GM10266 (cell line): Measurements from ENCODE around the gene TMPRSS7.
"Not testable (repeated sequence)": the region's sequence is repeated elsewhere in the genome, so short reads cannot be mapped to it uniquely, and the experiment has no call there.

Experiments used
- DNase-seq: peaks from one replicate; pipeline ENCODE4 v3.0.0; 2012; ENCODE audit errors: extremely low spot score
- TF ChIP-seq, protein P1 (sequence below): IDR thresholded peaks from 2 replicates; pipeline ENCODE4 v1.5.1; 2012; ENCODE audit warnings: mild to moderate bottlenecking, low read depth; ENCODE audit not compliant: control insufficient read depth, insufficient read depth; ENCODE audit errors: missing control alignments

TMPRSS7 gene

DNA sequence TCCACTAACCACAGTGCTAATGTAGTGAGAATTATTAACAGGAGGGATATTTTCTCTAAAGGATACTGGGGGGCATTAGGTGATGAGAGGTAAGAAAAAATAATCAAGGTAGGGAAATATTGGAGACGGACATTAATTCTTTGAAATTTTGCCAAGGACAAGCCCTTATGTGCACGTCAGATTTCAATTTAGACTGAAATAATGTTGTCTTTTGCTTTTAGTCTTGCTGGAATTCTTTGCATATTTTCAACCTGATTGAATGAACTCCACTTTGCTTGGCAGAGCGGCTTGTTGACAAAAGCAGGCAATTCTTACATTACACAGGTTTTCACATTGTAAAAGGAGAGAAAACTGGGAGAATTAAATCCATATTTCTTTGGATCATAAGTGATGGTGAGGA, 26.6 kb downstream of the TMPRSS7 start:
- DNase-seq: no peak
- TF ChIP-seq, protein P1, sequence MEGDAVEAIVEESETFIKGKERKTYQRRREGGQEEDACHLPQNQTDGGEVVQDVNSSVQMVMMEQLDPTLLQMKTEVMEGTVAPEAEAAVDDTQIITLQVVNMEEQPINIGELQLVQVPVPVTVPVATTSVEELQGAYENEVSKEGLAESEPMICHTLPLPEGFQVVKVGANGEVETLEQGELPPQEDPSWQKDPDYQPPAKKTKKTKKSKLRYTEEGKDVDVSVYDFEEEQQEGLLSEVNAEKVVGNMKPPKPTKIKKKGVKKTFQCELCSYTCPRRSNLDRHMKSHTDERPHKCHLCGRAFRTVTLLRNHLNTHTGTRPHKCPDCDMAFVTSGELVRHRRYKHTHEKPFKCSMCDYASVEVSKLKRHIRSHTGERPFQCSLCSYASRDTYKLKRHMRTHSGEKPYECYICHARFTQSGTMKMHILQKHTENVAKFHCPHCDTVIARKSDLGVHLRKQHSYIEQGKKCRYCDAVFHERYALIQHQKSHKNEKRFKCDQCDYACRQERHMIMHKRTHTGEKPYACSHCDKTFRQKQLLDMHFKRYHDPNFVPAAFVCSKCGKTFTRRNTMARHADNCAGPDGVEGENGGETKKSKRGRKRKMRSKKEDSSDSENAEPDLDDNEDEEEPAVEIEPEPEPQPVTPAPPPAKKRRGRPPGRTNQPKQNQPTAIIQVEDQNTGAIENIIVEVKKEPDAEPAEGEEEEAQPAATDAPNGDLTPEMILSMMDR: no peak

GRCh38 chr3:112072387-112073060, 38.0 kb downstream of the TMPRSS7 start:
- DNase-seq: not testable (repeated sequence)

DNA sequence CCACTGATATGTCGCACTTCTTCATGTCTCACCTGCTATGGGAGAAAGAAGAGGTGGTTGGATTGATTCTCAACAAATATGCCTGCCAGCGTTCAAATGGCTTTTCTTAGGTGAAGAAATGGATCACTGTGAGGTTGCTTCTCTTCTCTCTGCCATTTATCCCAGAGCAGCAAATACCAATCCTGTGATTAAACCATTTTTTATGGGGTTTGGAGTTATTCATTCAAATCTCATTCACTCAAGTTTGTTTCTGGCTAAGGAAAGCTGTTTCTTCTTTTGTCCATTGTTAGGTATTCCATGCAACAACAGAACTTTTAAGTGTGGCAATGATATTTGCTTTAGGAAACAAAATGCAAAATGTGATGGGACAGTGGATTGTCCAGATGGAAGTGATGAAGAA, 39.5 kb downstream of the TMPRSS7 start:
- no peak for DNase-seq
- TF ChIP-seq, protein P1: no peak

DNA sequence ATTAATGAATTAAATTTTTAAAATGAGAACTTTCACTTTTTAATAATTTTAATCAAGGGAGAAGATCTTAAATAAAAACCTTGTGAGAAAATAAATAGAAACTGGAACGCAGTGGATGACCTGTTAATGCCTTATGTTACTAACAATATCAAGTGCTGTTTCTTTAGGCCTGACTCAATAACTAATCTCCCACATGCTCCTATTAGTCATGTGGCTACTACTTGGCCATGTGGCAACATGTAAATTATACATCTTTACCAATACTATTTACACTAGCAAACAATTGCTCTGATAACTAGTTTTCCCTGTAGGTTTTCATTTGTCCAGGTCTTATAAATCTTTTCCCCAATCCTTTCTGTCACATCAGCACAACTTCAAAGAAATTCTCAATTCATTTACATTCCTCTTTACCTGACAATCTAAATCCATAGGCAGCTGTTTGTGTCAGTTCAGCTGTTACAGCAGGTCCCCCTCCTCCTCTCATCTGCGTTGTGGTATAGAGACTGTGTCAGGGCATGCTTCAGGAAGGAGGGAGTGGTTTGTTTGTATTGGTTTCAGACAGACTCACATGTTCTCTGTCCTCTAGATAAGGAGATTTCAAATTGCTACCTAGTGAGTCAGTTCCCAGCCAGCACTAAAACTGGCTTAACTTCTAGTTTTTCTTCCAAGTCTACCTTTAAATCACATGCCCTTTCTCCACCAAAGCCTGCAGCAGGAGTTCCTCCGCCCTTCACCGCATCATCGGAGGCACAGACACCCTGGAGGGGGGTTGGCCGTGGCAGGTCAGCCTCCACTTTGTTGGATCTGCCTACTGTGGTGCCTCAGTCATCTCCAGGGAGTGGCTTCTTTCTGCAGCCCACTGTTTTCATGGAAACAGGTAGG, 40.3 kb downstream of the TMPRSS7 start:
- TF ChIP-seq, protein P1: no peak
- DNase-seq: peak; percentile 47

GRCh38 chr3:112078125-112079083, 43.9 kb downstream of the TMPRSS7 start:
- DNase-seq: no peak
- TF ChIP-seq, protein P1: no peak

DNA sequence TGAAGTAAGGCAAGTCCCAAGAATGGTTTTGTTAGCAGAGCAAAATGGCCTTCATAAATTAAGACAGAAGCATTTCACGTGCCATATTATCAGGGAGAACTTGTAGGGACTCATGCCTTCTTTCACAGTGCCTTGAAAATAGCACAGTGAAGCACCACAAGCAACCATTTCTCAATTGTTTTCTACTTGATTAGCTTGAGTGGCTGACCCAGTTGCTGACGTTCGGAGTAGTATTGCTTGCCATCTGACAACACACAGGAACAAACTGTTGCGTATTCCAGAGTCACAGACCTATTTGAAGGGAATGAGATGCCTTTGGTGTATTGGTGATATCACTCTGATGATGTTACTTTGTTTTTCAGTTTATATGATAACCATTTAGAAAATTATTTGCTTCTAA, 48.7 kb downstream of the TMPRSS7 start:
- DNase-seq: no peak
- TF ChIP-seq, protein P1: no peak

DNA sequence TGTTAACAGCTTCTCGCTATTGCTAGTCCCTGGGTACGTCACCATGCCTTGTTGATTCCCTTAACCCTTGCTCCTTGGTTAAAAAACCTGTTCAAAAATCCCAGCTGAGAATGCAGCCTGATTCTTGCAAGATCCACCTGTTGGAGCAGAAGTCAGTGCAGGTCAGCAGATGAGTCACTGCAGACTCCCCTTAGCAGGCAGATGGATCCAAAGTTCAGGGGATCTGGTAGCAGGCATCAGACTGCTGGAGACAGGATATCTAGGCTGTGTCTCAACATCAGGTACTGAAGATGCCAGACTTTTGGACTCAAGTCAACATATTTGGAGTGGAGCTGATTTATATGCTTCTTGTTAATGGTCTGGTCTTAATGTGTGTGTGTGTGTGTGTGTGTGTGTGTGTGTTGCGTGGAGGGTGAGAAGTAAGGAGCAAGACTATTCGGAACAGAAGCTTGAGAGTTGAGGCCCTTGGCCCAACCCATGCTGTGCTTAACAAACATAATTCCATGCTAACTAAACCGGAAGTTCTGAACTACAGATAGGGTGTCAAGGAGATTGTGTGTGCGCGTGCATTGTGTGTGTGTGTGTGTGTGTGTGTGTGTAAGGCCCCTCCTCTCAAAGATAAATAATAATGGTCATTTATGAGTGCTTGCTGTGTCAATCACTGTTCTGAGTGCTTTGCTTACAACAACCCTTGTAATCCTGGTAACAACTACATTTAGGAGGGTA, 50.6 kb downstream of the TMPRSS7 start:
- TF ChIP-seq, protein P1: no peak
- no peak for DNase-seq
